ENCODE measurements around the gene LSM14B.

LSM14B gene

DNA sequence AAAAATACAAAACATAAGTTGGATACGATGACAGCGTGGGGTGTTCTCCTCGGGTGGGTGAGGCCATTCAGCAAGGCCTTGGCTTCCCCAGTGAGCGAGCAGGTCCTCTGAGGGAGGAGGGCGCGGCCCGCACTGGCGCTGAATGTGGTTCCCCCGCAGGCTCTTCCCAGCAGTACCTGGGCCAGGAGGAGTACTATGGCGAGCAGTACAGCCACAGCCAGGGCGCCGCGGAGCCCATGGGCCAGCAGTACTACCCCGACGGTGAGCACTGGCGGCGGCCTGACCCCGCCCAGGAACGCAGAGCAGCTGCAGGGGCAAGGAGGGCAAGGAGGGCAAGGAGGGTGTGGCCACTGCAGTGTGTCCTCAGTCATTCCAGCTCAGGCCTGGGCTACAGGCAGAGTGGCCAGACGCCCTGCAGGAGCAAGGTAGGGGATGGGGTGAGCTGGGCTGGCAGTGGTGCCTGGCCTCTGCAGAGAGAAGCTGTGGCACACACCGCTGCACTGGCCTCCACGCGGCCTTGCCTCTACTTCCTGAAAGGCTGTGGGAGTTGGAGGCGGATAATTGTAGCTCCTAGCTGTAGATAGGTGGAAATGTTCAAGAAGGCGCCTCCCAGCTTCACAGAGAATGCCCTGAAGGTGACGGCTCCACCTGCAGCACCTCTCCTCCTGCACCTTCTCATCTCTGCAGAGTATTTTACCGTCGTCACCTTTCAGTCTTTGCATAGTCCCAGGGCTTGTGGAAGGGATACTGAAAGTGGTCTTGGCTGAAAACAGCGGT, 41.9 kb downstream of the LSM14B start:
- DNase-seq = no peak

DNA sequence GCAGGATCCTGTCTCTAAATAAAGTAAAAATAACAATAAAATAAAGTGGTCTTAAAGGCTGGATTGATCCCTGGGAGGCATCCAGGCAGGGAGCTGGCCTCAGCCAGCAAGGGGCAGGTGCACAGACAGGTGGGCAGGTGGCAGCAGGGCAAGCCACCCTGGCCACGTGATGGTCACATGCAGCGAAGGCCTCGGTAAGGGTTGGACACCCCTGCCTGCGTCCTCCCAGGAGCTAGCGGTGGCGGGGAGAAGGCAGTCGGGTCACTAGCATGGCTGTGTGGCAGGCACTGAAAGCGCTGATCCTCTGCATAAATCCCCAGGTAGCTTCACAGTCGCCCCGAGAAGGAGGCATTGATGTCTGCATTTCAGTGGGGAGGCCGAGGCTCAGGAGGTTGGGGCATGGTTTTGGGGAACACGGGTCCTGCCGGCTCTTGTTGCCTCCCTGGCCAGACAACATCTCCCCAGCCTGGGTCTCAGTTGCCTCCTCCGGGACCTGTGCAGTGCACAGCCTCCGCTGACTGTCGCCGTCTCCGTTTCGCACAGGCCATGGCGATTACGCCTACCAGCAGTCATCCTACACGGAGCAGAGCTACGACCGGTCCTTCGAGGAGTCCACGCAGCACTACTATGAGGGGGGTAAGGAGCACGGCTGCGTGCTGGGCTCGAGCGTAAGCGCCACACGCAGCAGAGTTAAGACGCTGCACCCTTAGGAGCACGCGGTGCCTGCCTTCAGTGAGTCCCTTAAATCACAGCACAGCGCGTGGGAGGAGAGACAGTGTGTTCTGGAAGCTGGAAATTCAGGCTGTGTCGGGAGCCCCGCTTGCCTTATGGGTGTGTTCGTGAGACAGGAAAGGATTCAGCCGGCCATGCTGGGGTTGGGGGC, 42.8 kb downstream of the LSM14B start:
- no peak for DNase-seq

DNA sequence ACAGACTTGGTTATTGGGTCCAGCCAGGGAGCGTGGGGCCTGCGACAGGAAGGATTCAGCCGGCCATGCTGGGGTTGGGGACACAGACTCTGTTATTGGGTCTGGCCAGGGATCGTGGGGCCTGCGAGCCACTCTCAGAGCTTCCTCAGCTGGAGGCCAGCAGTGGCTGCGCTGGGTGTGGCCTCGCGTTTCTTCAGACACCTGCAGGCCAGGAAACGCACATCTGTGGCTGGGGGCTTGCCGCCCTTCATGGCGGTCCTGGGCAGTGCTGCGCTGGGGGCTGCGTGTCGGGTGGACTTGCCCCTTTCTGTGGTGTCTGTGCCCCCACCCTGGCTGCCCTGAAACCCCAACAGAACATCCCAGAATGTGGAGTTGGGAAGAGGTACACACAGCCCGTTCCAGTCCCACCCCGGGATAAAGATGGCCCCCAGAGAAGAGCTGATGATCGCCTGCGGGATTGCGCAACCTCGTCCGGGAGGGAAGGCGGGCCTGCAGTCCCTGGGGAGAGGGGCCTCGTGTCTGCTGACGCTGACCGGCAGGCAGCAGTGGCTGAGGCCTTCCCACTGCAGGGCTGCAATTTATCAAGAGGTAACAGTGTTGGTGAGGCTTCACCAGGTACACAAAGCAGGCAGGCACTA, 43.6 kb downstream of the LSM14B start:
- no peak for DNase-seq

DNA sequence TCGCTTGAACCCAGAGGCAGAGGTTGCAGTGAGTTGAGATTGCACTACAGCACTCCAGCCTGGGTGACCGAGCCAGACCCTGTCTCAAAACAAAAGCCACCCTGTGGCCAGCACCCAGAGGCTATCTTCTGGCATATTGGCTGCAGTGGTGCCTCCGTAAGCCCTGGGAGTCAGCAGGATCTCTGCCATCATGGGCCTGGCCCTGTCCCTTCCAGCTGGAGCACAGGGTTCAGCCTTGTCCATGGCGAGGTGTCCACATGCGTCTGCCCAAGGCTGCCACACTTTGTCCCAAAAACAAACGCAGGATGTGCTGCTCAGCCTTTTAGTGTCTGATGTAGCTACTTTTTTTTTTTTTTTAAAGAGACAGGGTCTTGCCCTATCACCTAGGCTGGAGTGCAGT, 45.2 kb downstream of the LSM14B start:
- no peak for DNase-seq

DNA sequence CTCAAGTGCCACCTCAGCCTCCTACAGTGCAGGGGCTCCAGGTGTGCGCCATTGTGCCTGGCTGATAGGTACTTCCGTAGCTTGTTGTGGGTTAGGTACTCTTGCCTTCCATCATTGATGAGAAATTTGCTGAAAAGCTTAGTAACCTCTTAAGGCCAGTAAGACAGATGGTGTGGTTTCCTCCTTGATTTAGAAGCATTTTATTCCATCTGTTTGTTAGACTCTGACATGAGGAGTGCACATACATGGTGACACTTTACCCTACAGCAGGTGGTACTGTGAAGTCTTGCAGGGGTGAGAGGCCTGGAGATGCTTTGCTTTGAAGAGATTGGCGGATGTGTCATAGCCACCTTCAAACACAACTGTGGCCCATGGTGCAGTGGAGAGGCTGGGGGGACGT, 45.8 kb downstream of the LSM14B start:
- no peak for DNase-seq

DNA sequence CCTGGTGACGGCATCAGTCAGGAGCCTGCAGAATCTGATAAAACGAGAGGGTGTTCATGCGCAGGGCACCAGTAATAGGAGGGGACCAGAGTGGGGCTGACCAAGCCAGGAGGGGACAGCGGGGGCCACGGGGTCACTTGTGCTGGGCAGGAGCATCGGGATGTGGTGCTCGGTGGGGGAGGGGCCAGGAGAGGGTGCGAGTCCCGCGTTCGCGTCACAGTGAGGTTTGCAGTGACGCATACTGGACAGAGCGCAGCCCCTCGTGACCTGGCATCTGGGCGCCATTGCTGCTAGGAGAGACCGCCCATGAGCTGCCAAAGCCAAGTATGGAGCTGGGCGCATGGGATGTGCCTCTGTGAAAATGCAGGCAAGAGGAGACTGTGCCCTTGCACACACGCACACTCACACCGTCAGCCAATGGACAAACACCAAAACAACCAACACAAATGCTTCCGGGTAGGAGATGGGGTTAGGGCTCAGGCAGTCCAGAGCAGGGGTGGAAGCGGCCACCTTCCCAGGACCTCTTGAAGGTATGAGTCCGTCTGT, 46.7 kb downstream of the LSM14B start:
- no peak for DNase-seq

DNA sequence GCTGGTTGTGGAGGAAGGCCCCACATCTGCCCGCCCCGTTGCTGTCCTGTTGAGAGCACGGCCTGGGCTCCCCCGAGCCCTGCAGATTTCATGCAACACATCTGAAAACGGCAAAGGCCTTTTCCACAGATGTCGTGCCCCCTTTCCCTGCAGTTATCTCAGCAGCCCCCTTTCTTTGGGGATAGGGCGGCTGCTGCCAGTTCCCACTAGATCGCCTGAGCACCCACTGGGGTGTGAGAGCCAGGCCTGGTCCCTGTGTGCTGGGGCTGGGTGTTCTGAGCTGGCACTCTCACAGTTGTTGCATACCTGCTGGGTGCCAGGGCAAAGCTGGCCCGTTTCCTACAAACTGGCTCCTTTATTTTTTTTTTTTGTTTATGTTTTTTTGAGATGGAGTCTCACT, 48.3 kb downstream of the LSM14B start:
- DNase-seq = no peak

DNA sequence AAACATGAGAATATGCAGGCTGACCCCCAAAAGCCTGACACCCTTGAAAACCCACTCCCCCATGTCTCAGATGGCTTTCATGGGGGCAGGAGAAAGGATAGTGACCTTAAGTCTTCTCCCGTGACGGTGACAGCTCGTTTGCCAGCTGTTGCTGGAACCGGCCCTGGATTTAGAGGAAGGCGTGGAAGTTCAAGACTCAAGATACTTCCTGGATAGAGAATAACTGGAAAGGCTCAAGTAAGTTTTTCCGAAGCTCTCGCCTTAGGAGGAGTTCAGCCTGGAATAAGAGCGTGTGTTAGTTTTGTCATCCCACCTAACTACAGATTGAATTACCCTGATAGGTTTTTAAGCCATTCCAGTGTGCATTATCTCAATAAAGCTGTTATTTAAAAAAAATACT, 49.0 kb downstream of the LSM14B start:
- DNase-seq = no peak

DNA sequence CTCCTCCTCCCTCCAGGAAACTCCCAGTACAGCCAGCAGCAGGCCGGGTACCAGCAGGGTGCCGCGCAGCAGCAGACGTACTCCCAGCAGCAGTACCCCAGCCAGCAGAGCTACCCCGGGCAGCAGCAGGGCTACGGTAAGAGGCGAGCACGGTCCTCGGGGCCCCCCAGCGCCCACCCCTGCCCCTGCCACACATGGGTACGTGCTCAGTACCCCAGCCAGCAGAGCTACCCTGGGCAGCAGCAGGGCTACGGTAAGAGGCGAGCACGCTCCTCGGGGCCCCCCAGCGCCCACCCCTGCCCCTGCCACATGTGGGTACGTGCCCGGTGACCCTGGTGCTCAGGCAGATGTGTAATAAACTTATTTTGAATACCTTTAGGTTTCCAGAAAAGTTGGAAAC, 50.4 kb downstream of the LSM14B start:
- DNase-seq = no peak

DNA sequence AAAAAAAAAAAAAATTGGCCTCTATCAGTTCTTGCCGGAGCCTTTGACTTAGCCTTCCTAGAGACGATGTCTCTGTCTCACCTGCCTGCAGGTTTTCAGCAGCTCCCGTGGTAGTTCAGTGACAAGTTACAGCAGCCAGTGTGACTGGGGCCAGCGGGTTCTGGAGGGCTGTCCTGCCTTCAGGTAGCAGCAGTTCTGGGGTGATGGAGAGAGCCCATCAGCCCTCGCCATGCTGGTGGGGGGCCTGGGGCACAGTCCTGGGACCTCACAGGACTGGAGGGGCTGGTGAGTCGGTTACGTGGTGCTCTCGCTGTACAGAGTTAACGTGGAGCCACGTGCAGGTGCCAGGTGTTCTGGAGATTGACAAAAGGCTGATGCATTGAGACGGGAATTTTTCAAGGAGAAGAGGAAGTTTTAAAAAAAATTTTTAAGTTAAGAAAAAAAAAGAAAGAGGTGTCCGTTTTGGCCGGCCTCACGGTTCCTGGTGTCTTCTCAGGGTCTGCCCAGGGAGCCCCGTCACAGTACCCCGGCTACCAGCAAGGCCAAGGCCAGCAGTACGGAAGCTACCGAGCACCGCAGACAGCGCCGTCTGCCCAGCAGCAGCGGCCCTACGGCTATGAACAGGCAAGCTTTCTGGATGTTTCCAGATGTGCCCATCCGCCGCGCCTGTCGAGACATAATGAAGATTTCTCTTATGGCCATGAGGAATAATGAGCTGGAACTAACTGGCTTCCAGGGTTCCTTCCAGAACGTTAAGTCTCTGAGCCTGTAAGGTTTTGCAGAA, 51.9 kb downstream of the LSM14B start:
- no peak for DNase-seq

DNA sequence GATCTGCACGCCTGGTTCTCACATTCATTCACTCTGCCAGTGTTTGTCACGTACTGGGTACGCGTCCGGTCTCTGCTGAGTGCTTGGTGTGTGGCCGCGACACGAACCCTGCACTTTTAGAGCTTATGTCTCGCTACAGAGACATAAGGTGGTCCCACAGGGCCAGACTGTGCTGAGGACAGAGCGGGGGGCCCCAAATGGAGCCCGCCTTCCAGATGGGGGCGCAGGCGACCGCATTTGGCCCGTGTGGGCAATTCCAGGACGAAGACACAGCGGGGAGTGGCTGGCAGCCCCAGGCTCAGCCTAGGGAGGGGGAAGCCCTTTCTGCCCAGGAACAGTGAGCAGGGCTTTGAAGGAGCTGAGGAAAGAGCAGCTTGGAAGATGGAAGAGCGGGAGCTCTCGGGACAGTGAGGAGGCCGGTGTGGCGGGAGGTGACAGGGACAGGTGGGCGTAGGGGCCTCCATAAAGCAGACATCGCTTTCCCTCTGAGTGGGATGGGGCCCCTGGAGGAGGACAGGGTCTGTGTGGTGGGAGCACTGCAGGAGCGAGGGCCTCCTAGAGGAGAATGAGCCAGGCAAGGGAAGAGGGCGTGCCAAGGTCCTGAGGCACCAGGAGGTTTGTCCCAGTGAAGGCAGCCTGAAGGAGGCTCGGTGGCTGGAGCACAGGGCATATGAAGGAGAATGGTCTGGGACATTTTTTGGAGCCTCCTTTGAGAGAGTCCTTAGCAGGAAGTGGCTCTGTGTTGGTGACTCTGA, 52.8 kb downstream of the LSM14B start:
- DNase-seq = no peak

DNA sequence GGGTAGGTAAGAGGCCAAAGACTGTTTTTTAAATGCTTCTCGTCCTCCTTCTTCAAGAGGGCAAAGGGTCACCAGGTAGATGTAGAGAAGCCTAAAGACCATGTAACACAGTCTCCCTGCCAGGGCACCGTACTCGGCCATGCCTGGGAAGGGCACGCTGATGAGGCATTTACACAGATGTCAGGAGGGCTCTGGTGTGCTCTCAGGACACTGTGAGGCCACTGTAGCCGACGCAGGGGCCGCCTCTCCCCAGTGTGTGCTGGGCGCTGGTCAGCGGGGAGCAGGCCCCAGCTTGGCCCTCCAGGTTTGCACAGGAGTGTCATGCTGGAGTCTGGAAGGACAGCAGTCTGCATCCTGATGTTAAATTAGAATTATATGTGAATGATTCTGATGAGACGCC, 53.4 kb downstream of the LSM14B start:
- no peak for DNase-seq

DNA sequence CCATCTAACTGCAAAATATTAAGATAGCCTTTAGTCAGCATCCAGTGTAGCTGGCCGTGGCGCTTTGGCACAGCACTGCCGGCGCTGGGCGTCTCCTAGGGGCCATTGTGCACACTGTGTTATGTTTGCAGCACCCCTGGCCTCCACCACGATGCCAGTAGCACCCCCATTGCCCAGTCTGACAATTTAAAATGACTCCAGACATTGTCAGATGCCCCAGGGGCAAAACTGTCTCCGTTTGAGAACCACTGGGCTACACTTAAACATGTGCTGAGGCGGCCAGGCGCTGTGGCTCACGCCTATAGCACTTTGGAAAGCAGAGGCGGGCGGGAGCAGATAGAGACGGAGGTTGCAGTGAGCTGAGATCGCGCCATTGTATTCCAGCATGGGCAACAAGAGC, 54.6 kb downstream of the LSM14B start:
- no peak for DNase-seq

DNA sequence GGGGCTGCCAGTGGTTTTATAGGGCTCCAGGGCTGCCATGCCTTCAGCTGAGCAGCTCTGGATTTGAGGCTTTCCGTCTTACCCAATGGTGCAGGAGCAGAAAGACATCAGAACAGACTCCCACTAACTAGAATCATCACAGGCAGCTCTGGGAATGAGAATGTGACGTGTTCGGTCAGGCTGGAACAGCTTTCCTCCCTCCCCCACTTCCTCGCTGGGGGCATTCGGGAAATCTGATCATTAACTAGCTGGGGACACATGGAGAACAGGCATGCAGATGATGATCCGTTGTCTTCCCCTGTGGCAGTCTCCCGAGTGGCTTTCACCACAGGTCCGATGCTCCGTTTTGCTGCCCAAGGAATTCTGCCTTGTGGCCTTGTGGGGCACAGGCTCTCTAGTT, 55.0 kb downstream of the LSM14B start:
- peak; percentile 12 for DNase-seq

DNA sequence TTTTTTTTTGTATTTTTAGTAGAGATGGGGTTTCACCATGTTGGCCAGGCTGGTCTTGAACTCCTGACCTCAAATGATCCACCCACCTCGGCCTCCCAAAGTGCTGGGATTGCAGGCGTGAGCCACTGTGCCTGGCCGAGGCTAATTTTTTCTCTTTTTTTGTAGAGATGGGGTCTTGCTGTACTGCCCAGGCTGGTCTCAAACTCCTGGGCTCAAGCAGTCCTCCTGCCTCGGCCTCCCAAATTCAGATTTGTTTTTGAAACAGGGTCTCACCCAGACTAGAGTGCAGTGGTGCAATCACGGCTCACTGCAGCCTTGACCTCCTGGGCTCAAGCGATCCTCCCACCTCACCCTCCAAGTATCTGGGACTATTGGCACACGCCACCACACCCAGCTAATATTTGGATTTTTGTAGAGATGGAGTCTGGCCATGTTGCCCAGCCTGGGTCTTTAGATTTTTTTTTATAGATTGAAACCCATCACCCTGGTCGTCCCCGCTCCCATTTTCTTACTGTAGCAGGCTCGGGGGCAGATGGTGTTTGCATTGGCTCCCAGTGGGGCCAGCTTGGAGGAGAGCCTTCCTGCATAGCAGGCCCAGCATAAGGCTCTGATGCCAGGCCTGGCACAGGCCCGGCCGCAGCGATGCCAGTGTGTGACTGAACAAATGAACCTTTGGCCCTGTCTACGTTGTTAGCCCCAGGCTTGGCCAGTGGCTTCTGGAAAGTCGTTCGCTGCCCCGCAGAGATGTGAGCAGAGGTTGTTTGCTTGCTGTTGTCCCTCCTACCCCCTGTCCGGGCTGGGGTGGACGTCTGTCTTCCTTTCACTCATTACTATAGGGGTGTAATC, 56.3 kb downstream of the LSM14B start:
- DNase-seq = no peak

DNA sequence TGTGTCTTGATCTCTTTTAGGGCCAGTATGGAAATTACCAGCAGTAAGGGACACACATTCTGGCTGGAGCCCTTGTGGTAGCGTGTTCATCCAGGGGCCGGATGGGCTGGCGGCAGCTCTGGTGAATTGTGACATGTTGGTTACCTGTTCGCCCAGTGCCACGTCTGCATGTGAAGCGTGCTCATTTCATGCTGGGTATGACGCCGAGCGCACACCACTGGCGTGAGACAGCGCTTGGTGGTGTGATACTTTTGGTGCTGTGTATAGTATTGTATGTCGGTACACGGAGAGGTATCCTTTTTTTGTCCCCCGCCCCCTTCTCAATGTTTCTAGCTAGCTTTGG, 56.9 kb downstream of the LSM14B start:
- no peak for DNase-seq

DNA sequence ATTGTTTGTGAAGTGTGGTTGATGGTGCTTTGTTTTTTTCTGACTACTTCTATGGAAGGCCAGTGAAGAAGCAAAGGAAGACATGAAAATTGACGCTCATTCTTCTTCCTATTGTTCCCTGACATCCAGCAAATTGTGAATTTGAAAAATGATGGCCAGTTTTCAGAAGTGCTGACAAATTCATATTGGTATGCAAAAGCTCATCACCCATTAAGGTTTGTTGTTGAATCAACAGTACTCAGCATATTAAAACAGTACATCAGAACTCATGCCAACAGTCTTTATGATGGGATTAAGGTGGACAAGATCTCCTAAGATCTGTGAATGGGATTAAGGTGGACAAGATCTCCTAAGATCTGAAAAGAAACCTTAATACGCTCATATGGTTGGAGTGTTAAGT, 59.5 kb downstream of the LSM14B start:
- no peak for DNase-seq

DNA sequence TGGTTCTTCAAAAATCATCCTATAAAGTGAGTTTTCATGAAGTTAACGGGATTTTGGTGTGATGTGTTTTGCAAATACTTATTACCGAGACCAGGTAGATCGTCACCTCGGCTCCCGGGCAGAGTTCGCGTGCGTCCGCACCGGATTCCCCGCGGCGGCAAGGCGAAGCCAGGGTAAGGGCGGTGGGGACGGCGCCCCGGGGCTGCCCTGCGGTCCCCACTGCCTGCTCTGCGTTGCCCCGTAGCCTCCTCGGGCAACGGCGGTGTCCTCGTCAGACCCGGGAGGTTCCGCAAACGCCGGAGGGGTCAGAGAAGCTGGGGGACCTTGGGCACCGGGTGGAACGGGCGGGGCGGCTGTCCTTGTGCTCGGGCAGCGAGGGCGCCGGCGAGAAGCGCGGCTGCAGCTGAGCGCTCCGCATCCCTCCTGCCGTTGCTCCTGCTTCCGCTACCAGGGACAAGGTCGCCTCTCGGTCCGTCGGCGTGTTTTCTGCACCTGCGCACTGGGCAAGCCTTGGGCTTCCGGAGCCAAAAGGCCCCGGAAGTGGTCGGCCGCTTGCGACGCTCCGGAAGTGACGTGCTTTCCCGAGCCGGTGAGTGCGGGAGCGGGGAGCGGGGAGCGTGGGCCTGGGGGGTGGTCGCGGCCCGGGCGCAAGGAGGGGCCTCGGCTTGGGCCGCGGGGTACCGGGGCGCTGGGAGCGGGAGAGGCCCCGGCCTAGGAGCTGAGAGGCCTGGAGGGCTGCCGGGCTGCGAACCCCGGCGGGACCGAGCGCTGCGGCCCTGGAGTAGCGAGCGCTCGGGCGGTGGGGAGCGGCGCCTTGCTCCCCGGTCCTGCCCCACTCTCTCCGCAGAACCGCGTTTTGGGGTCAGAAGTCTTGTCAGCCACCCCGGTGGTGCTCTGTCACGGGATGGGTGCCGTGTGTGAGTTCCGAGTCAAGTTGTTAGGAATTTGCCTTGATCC, 60.5 kb downstream of the LSM14B start, which contains the start of gene MTG2:
Gene MTG2 (plus strand): TSS at position 560 of the 957 bp plus-strand sequence. CDS start 10,393 bp downstream, outside the sequence.
- peak; percentile 82 for DNase-seq

Measured in right kidney (tissue), 1 donor.